Measurements from ENCODE around the gene ZBTB20.

GRCh38 chr3:115139072-115139471, 8.0 kb downstream of the ZBTB20 start:
- TF ChIP-seq CTCF (IDR thresholded peaks at IDR 0.05; ENCODE audit: insufficient read depth, low read length, poor library complexity, severe bottlenecking) = no peak
- no peak for TF ChIP-seq EZH2phosphoT487 (conservative IDR thresholded peaks at IDR 0.05; ENCODE audit: low read length)

All from SU-DHL-6 (cell line).